HG03196 (cell line): Measurements from ENCODE around the gene NTN1.

ENCODE experiments used
- ATAC-seq: cut with Tn5 transposase; IDR thresholded peaks from one replicate; pipeline ENCODE4 v1.9.1; 2021; ENCODE audit not compliant: unreplicated experiment

NTN1 gene

DNA sequence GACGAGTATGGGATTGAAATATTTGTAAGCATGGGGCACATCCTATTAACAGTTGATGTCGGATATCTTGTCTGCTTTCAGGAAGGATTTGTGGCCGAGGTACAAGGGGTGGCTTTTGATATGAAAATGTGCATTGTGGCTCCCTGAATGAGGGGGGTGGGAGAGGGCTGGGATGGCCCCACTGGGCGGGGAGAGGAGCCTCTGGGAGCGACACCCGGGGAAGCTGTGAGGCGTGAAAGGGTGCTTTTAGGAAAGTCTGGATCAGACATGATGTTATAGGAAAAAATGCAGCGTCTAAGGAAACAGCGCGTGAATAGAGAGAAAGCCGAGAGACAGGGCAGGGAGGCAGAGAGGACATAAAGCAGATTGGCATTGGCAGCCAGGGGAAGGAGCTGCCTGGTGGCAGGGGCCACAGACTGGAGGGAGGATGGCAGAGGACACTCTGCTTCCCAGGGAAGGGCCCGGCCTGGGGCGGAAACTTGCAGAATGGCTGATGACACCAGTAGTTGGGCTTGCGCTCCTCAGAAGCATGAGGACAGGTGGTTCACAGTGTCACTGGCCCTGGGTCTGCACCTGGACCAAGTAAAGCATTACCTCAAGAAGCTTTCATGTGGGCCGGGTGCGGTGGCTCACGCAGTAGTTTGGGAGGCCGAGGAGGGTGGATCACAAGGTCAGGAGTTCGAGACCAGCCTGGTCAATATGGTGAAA is 95.7 kb downstream of the NTN1 start:
- ATAC-seq = no peak

DNA sequence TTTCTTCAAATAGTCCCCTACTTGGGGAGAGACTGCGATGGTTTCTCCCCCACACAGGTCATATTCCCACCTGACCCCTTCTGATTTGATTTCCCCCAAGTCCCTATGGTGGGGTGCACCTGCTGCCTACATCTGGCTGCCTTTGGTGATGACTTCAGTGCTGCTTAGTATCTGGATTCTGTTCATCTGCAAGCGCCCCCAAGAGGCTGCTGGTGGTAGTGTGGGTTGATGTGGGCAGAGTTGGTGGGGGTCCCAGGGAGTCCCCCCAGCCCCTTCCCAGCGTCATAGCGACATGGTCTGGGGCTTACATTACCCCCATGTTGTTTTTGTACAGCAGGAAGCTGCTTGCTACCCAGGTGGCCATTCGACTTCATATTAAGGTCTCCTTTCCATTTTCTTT is 99.2 kb downstream of the NTN1 start:
- ATAC-seq = no peak

DNA sequence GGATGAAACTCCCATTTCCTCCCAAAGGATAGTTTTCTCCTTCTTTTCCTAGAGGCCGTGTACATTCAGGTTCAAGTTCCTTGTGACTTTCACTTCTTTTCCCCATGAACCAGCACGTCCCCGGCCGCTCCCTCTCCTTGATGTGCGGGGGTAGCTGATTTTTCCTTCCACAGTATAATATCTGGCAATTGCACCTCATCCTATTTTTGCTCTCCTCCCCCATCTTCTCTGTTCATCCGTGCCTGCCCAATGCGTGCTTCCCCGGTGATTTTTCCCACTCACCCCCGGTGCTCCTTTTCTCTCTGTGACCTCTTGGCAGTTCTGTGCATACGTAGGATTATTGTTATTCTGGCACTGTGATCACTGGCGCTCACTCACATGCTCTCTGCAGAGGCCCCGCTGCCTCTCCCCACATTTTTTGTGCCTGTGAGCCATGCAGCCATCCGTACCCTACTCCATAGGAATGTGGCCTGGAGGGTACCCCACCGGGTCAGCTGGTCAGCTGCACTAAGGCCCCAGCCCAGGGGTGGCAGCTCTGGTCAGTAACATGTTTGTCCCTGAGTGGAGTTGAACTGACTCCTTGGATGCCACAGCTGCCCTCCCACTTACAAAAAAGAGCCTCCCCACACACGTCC is 100.0 kb downstream of the NTN1 start:
- ATAC-seq = no peak

DNA sequence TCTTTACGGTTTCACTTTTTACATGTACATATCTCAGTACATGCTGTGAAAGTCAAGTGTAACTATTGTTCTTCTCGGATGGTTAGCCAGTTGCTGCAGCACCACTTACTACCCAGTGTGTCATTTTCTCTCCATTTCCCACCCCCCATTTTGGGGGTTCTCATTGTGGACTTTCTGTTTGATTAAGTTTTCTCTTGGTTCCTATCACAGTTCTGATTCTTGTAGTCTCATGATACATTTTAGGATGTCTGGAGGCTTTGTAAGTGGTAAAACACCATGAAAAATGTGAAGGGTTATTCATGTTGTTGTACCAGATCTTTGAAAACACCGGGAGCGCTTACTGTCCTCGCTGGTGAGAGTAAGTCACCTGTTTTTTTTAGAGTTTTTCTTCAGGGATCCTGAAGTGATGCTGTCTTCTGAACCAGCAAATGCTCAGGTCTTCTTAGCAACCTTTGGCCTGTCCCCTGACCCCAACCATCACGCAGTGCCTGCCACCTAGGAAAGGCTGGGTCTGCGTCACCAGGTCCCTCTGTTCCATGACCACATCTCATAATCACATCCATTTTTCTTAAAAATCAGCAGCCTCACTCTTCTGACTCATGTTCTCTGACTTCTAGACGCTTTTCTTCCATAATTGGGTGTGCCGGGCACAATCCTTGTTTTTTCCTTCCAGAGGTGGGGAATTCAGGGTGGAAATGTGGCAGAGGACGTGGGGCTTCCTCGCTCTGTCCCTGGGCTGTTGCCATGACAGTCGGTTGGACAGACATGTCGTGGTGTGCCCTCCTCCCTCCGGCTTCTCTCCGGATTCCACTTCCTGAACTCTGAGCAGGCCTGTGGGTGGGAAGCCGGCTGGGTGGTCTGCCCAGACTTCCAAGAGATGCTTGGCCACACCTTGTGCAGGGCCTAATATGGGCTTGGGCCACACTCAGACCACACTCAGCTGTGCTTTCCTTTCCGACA is 102.6 kb downstream of the NTN1 start:
- ATAC-seq = no peak

DNA sequence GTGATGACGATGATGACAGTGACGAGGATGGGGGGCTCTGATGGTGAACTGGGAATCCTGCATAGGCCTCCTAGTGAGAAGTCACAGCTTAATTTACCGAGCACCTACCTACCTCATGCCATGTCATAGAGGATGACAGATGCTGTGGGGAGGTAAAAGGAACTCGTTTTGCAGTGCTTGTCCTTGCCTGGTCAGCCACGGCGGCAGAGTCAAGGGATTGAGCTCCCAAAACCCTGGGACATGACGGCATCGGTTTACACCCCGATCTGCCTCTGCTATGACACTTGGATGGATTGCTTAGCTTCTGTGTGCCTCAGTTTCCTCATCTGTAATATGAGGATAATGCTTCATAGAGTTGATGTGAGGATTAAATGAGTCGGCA is 103.2 kb downstream of the NTN1 start:
- no peak for ATAC-seq

DNA sequence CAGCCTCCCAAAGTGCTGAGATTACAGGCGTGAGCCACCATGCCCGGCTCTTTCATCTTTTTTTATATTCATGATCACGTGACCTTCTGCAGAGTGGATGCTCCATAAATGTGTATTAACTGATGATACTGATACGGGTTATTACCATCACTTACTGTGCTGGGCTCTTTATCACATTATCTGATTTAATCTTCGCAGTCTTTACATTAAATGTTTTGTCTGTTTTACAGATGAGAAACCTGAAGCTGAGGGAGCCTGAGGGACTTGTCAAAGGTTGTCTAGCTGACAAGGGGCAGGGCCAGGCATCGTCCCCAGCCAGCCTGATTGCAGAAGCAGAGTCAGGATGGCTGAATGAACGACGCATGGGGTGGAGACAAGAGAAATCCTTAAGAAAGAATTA is 104.4 kb downstream of the NTN1 start:
- no peak for ATAC-seq

DNA sequence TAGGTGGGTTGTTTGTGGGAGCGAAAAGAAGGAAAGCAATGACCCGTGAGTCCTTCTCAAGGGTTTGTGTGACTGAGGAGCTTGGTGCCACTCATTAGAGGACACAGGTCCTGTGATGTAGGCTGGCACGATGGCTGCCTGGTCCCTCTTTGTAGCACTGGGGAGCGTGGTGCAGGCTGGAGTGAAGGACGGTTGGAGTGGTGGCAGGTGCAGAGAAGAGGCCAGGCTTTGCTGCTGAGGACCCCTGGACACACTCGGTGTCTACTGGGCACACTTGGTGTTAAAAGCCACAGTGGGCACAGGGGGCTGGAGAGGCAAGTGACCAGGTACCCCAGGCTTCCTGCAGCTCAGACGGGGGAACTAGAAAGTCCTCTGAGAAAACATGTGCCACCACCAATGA is 106.0 kb downstream of the NTN1 start:
- ATAC-seq = no peak

DNA sequence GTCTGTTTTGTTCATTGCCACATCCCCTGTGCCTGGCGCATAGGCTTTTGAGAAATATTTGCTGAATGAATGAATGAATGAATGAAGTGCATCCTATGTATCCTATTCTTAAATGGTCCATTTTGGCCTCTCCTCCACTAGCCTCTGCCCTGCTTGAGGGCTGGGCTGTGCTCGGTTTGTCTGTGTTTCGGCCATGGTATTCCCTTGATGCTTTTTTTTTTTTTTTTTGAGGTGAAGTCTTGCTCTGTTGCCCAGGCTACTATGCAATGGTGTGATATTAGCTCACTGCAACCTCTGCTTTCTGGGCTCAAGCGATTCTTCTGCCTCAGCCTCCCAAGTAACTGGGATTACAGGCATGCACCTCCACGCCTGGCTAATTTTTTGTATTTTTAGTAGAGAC is 110.1 kb downstream of the NTN1 start:
- ATAC-seq = no peak

DNA sequence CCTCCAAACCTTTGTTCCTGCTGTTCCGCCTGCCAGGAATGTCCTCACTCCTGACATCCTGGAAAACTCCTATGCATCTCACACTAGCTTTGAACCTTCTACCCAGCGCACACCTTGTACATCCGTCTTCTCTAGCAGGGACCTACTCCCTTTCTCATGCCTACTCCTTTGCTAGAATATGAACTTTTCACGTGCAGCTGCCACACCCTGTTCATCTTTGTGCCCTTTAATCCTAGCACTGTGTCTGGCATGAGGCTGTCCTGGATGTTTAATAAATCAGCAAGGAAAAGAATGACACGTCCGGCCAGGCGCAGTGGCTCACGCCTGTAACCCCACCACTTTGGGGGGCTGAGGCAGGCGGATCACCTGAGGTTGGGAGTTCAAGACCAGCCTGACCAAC is 111.0 kb downstream of the NTN1 start:
- ATAC-seq = no peak

DNA sequence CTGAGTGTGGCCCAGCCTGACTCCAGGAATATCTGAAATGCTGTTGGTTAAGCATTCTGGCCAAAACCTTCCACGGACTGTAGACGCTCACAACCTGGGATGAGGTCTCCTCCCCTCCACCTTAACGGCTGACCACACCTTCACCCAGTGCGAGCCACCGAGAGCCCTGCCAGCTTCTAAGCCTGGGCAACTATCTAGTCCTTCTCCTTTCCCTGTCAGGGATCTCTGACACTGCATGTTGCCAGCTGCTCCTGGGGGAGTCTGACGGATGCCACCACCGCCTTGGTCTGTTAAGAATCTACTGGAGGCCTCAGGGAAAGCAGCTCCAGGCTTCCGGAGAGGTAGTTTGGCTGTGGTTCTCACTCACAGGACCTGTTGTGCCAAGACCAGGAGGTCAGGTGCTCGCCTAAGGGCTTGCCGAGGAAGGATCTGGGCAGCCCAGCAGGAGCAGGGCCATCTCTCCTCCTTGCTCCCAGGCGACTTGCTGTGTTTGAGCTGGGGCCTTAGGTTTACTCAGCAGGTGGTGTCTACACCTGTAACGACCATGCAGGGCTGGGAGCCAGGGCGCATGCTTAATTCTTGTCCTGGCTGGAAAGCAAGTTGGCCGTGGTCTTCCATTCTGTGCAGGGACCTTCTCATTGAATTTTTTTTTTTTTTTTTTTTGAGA is 111.8 kb downstream of the NTN1 start:
- no peak for ATAC-seq

DNA sequence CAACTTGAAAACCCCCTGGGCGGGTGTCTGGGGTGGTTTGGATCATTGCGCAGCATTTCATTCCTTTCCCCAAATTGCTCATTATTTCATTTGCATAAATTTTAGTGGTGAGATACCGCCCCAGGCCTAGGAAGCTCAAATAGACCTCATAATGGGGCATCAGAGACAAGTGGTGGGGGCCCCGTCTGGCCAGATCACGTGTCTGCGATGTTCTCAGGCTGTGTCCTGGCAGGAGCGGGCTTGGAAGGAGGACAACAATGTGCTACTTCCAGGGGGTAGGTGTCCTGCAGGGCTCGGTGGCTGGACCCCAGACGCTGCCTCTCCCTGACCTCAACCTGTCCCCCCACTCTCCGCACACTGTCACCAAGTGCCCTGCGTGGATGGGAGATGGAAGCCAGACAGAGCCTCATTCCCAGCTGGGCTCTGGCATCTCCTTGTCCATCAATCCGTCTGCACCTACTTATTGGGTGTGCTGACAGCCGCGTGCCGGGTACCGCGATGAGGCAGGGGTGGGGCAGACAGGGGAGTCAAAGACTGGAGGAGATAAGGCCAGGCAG is 116.9 kb downstream of the NTN1 start:
- no peak for ATAC-seq

DNA sequence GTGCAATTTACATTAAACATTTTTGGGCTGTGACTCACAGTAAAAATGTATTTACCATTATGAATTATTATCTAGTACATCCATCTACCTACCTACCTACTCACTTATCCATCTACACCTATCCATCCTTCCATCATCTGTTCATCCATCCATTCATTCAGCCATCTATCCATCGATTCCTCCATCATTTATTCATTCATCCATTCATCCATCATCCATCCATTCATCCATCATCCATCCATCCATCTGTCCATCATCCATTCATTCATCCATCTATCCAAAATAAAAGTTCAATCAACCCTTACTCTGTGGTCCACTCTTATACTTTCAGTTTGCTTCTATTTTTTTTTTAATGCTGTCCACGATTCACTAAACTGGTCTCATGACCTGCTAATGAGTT is 118.4 kb downstream of the NTN1 start:
- ATAC-seq = no peak

DNA sequence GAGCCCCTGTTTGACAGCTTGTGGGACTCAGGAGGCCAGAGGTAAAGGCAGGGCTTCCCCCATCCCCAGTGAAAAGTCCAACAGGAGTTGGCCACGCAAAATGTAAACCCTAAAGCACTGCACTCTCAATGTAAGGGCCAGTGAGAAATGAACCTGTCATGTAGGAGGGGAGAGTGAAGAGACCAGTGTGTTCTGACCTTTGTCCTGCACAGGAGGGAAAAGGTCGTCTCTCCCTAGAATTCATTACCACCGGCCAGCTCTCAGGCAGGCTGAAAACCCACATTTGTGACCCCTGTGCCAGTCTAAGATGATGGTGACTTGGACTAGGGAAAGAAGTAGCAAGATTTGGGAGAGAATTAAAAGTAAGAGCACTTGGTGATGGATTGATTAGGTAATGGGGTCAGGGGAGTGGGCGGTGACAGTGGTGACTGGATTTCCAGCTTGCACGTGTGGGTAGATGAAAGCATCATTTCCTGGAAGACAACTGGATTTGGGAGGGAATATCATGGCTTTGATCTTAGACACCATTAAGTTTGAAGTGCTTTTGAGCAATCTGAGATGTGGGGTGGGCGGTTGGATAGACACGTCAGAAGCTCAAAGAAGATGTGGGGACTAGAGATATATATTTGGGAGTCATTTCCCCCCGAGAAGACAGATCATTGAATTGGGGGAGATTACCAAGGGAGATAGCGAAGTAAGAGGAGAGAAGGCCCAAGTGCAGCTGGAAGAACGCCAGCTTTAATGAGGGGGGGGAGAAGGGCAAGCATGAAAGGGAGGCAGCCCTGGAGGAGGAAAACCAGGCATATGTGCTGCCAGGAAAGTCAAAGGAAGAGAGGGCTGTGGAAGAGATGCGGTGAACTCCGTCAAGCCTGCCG is 119.5 kb downstream of the NTN1 start:
- ATAC-seq = no peak

DNA sequence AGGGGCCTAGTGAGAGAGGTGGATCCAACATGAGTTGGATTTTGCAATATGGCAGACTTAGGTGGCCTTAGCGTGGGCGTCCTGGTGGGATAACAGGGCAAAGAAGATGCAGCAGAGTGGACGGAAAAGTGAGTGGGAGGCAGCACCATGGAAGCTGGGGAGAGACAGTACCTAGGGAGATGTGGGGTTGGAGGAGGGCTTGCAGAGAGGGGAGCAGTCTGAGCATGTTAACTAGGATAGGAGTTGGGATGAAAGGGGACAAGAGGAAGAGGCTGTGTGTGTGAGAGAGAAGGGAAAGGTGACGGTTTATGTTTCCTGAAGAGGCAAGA is 120.1 kb downstream of the NTN1 start:
- no peak for ATAC-seq

DNA sequence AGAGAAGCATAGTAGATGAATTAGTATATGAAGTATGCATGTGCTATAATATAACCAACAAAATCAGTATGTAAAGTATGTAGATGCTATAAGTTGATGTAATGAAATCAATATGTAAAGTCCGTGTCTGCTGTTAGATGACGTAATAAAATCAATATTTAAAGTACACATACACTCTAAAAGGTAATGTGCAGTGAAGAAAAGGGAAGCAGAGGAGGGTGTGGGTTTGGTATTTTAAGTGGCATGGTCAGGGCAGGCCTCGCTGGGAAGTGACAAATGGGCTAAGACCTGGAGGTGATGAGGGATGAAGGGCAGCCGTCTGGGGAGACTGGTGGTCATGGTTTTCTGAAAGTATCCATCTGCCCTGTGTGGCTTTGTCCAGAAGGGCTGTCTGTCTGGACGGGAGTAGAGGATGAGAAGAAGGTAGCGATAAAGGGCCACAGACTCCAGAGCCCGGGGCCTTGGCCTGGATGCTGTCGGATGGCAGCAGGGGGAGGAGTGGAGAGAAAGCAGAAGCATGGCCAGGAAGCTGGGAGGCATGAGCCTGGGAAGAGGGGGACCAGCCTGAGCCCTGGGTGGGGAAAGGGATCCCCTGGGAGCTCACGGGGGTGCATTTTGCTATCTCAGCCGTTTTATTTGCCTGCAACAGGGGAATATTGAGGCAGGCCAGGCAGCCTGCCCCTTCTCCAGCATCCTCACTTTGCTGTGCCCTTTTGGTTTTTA is 121.6 kb downstream of the NTN1 start:
- no peak for ATAC-seq

DNA sequence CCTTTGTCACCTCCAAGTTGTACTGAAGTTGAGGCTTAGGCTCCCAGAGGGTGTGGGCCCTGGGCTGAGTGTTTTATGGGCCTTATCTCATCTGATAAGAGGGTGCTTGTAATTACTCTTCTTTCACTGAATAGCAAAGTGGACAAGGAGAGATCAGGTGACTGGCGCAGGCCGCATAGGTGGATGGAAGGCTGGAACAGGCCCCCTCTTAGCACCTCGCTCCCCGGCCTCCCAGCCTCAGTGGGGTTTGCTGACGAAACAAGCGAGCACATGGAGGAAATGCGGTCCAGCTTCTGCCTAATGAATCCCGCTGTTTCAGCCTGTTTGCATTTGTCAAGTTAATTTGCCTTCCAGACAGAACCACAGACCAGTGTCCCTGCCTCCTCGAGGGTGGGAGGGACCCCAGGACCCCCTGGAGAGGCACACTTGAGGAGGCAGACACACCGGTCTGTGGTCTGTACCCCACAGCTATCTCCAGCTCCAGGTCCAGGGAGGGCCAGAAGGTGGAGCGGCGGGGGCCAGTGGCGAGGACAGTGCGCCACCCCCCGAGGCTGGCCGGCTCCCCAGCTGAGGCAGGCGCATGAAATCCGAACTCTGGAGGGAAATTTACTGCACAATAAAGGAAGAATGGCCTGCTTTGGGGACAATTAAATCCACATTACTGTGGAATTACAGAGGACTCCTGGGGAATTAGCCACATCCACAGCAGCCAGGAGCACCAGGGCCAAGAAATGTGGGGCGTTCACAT is 123.4 kb downstream of the NTN1 start:
- ATAC-seq = no peak

DNA sequence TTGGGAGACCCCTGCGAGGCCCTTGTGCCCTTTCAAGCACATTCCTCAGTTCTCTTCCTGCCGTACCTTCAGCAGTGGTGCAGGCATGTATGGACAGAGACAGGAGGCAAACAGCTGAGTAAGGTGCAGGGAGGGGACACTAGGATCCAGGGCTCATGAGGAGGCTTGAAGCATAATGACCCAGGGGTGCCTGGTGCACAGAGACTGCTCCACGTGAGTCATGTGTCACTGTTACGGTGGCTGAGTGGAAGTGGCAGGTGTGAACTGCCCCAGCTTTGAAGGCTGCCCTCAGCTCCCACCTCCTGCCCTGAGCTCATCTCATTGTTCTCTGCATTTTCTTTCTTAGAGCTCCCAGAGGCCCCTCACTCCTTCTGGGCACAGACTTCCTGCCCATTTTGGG is 124.8 kb downstream of the NTN1 start:
- no peak for ATAC-seq

DNA sequence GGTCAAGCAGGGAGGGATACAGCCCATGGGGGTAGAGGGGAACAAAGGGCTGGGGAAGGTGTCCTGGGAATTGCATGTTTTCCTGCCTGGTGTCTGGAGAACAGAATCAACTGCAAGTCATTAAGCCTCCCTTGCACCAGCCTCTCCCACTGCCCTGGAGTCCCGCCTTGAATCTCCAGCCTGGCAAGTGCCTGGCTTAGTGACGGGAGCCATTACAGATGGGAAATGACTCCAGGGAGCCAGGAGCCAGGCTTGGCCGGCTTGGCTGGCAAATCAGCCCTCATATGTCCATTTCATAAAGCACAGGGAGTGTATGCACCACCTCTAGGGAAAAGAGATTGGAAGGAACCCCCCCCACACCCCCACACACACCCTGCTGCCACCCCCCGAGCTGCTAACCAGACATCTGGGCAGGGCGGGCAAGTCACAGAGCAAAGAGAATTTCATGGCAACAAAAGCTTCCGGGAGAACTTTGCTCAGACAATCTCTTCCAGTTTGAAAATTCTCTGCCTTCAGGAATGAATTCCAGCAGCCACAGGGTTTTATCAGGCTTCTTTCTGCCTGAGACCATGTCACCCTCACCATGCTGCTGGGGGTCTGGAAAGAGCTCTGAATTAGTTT is 127.7 kb downstream of the NTN1 start:
- no peak for ATAC-seq
